ENCODE measurements around the gene TARDBP.

- no peak for TF ChIP-seq POLR2AphosphoS5 (IDR thresholded peaks at IDR 0.05; ENCODE audit: borderline replicate concordance, low read depth, low read length)
- no peak for TF ChIP-seq EZH2 (IDR thresholded peaks at IDR 0.05)
These were observed 38.9 kb upstream of the TARDBP start for GRCh38 chr1:10973552-10973951.

Data from SK-N-MC (cell line).